A172 (cell line): ENCODE measurements around the gene EHBP1L1. TPM values are rescaled to one million over a fixed set of nuclear protein-coding genes. Genes with fewer than 3 reads are reported as not detected.

ENCODE experiments used
- DNase-seq: peaks from one replicate; pipeline ENCODE4 v3.0.0-alpha.2; 2015; ENCODE audit warnings: low spot score
- total RNA-seq: library from RNA; depleted of rRNA; stranded (reverse); fragments of >200 nt; shearing (Covaris generic); gene quantifications from 2 replicates; pipeline ENCODE4 v1.2.3, GENCODE V29; 2014; rRNA removed

Gene EHBP1L1
- 50.1 and 83.3 TPM in 2 replicates for total RNA-seq

- peak; percentile 32 for DNase-seq
Measured at GRCh38 chr11:65575568-65576231, at the start of gene EHBP1L1. TSS of gene EHBP1L1 (plus strand) at chr11:65576053. CDS start at chr11:65576303, 250 bp downstream.

- no peak for DNase-seq
Measured at GRCh38 chr11:65526744-65527143, 49.1 kb upstream of the EHBP1L1 start.

GRCh38 chr11:65528819-65529350 lies 47.0 kb upstream of the EHBP1L1 start:
- DNase-seq = no peak

GRCh38 chr11:65529475-65530156 lies 46.2 kb upstream of the EHBP1L1 start:
- DNase-seq = no peak

GRCh38 chr11:65530157-65530496 lies 45.7 kb upstream of the EHBP1L1 start:
- no peak for DNase-seq

- no peak for DNase-seq
Measured at GRCh38 chr11:65532388-65533064, 43.3 kb upstream of the EHBP1L1 start.

- no peak for DNase-seq
Measured at GRCh38 chr11:65535102-65535501, 40.8 kb upstream of the EHBP1L1 start.

- DNase-seq = no peak
Measured at GRCh38 chr11:65536412-65537295, 39.2 kb upstream of the EHBP1L1 start.

- DNase-seq = no peak
Measured at GRCh38 chr11:65537296-65537597, 38.6 kb upstream of the EHBP1L1 start.

- no peak for DNase-seq
Measured at GRCh38 chr11:65537620-65538231, 38.1 kb upstream of the EHBP1L1 start.

GRCh38 chr11:65538232-65538914 lies 37.5 kb upstream of the EHBP1L1 start:
- no peak for DNase-seq

- no peak for DNase-seq
Measured at GRCh38 chr11:65538915-65539743, 36.7 kb upstream of the EHBP1L1 start.

- DNase-seq = no peak
Measured at GRCh38 chr11:65539744-65540289, 36.0 kb upstream of the EHBP1L1 start.

GRCh38 chr11:65540290-65541092 lies 35.4 kb upstream of the EHBP1L1 start:
- peak; percentile 49 for DNase-seq

GRCh38 chr11:65541093-65541982 lies 34.5 kb upstream of the EHBP1L1 start:
- DNase-seq = no peak

- no peak for DNase-seq
Measured at GRCh38 chr11:65542738-65543390, 33.0 kb upstream of the EHBP1L1 start.

GRCh38 chr11:65545853-65546216 lies 30.0 kb upstream of the EHBP1L1 start:
- no peak for DNase-seq
